OCI-LY1 (cell line): ENCODE data around the gene RAD23B.

Experiments
- H2AFZ ChIP-seq: fragments of 200-600 bp; sonication (generic), shearing (Covaris generic); 2 replicates; pipeline ENCODE4 v1.6.0; 2014; ENCODE audit warnings: antibody characterized with exemption, mild to moderate bottlenecking, low read length
- H3F3A ChIP-seq: fragments of 200-600 bp; sonication (generic), shearing (Covaris generic); 2 replicates; pipeline ENCODE4 v1.6.0; 2014; ENCODE audit warnings: mild to moderate bottlenecking, antibody characterized with exemption, low read length, moderate library complexity; ENCODE audit not compliant: insufficient read depth
- H3K27ac ChIP-seq: fragments of 200-600 bp; sonication (generic); 2 replicates; pipeline ENCODE4 v1.5.1; 2014; ENCODE audit warnings: low read length, mixed run types, mild to moderate bottlenecking, low read depth; ENCODE audit not compliant: poor library complexity, severe bottlenecking
- H3K27me3 ChIP-seq: fragments of 200-600 bp; sonication (generic); 2 replicates; pipeline ENCODE4 v1.6.0; 2014; ENCODE audit warnings: antibody characterized with exemption, mild to moderate bottlenecking, low read length, moderate library complexity; ENCODE audit not compliant: insufficient read depth
- H3K36me3 ChIP-seq: fragments of 200-600 bp; sonication (generic); 2 replicates; pipeline ENCODE4 v1.6.1; 2014; ENCODE audit warnings: mild to moderate bottlenecking, antibody characterized with exemption, low read length, moderate library complexity, mixed read lengths; ENCODE audit not compliant: insufficient read depth
- H3K4me1 ChIP-seq: fragments of 200-600 bp; sonication (generic); 2 replicates; pipeline ENCODE4 v1.5.1; 2014; ENCODE audit warnings: mild to moderate bottlenecking, low read length, moderate library complexity; ENCODE audit not compliant: insufficient read depth, severe bottlenecking
- H3K4me2 ChIP-seq: fragments of 200-600 bp; sonication (generic), shearing (Covaris generic); 2 replicates; pipeline ENCODE4 v1.6.1; 2014; ENCODE audit warnings: low read length
- H3K4me3 ChIP-seq: fragments of 200-600 bp; sonication (generic); 2 replicates; pipeline ENCODE4 v1.5.1; 2014; ENCODE audit warnings: low read length, low read depth, mild to moderate bottlenecking, mixed read lengths; ENCODE audit not compliant: poor library complexity, severe bottlenecking
- H3K79me2 ChIP-seq: fragments of 200-600 bp; shearing (Covaris generic); 2 replicates; pipeline ENCODE4 v1.6.1; 2016; ENCODE audit warnings: mixed run types, low read length, mixed read lengths; ENCODE audit not compliant: insufficient read depth
- H3K9ac ChIP-seq: fragments of 200-600 bp; sonication (generic), shearing (Covaris generic); 2 replicates; pipeline ENCODE4 v1.6.1; 2014; ENCODE audit warnings: mild to moderate bottlenecking, low read length, mixed read lengths
- H3K9me2 ChIP-seq: fragments of 200-600 bp; sonication (generic), shearing (Covaris generic); 2 replicates; pipeline ENCODE4 v1.6.1; 2014; ENCODE audit warnings: low read depth, mild to moderate bottlenecking, low read length, mixed read lengths
- H3K9me3 ChIP-seq: fragments of 200-600 bp; shearing (Covaris generic); 2 replicates; pipeline ENCODE4 v1.6.1; 2014; ENCODE audit warnings: low read length, mixed read lengths
- H4K20me1 ChIP-seq: fragments of 200-600 bp; sonication (generic), shearing (Covaris generic); 2 replicates; pipeline ENCODE4 v1.6.0; 2016; ENCODE audit warnings: mild to moderate bottlenecking, low read length; ENCODE audit not compliant: insufficient read depth
- CTCF ChIP-seq: fragments of 200-600 bp; sonication (generic), shearing (Covaris generic); IDR thresholded peaks from 2 replicates; pipeline ENCODE4 v1.5.1; 2017; ENCODE audit warnings: mild to moderate bottlenecking, antibody characterized with exemption, low read length, moderate library complexity, mixed read lengths
- EZH2 ChIP-seq: fragments of 200-600 bp; sonication (generic), shearing (Covaris generic); IDR thresholded peaks from 2 replicates; pipeline ENCODE4 v1.8.0; 2017; ENCODE audit warnings: borderline replicate concordance, mixed run types, mild to moderate bottlenecking, antibody characterized with exemption, low read length, moderate library complexity, mixed read lengths

Gene RAD23B

GRCh38 chr9:107330420-107330819 is 47.3 kb downstream of the RAD23B start:
- no peak overlapping the region for H2AFZ ChIP-seq
- no peak overlapping the region for H3K9ac ChIP-seq
- H3K79me2 ChIP-seq, result peaks cover 15% of the 10 kb centered on the region
- H3K36me3 ChIP-seq, result peaks cover 93% of the 10 kb centered on the region
- H3K9me3 ChIP-seq, result no peaks in the 10 kb centered on the region
- no peaks in the 10 kb centered on the region for H3K27me3 ChIP-seq
- H3F3A ChIP-seq, result no peaks in the 10 kb centered on the region
- no peaks in the 10 kb centered on the region for H3K9me2 ChIP-seq
- TF ChIP-seq CTCF, result no peak
- TF ChIP-seq EZH2, result no peak
- H3K27ac ChIP-seq, result no peak overlapping the region
- H3K4me1 ChIP-seq, result no peaks in the 10 kb centered on the region
- H3K4me2 ChIP-seq, result no peak overlapping the region
- no peaks in the 10 kb centered on the region for H4K20me1 ChIP-seq
- H3K4me3 ChIP-seq, result no peak overlapping the region

GRCh38 chr9:107332883-107333282 is 49.8 kb downstream of the RAD23B start:
- Histone ChIP-seq H3K9me2 (no peaks in the 10 kb centered on the region), H3K27ac (no peak overlapping the region), H3K9ac (no peak overlapping the region), H2AFZ (no peak overlapping the region), H3K79me2 (peaks cover 3% of the 10 kb centered on the region; the same call in 1 of the 2 replicates), H3K27me3 (no peaks in the 10 kb centered on the region), H3K4me1 (no peaks in the 10 kb centered on the region), H3K4me3 (no peak overlapping the region), H3K9me3 (no peaks in the 10 kb centered on the region), H3F3A (no peaks in the 10 kb centered on the region), H4K20me1 (no peaks in the 10 kb centered on the region), H3K4me2 (no peak overlapping the region), H3K36me3 (peaks cover 75% of the 10 kb centered on the region)
- TF ChIP-seq EZH2 (no peak), CTCF (no peak)

- Histone ChIP-seq H3K4me2 (no peak overlapping the region), H2AFZ (no peak overlapping the region), H3K4me3 (no peak overlapping the region), H3K36me3 (peaks cover 75% of the 10 kb centered on the region), H3K9ac (no peak overlapping the region), H3K27me3 (no peaks in the 10 kb centered on the region), H3K27ac (no peak overlapping the region), H3K79me2 (no peaks in the 10 kb centered on the region), H3K4me1 (no peaks in the 10 kb centered on the region), H4K20me1 (no peaks in the 10 kb centered on the region), H3F3A (no peaks in the 10 kb centered on the region), H3K9me3 (no peaks in the 10 kb centered on the region), H3K9me2 (no peaks in the 10 kb centered on the region)
- no peak for TF ChIP-seq EZH2
- TF ChIP-seq CTCF, result no peak
Observed at GRCh38 chr9:107333363-107333762, 50.3 kb downstream of the RAD23B start.
